Peyer's patch (tissue), 4 donors: ENCODE data around the gene ABCG8.

Source experiments
- POLR2A ChIP-seq, 2 donors: fragments of 450-650 bp; IDR thresholded peaks; one replicate each; pipeline ENCODE4 v1.5.1; 2017; ENCODE audit warnings: antibody characterized with exemption in 2 of 2, mild to moderate bottlenecking in 2 of 2, moderate library complexity in 2 of 2
- TF ChIP-seq, protein P1 (sequence below), 6 experiments: fragments of 450-650 bp in 4 of 6; fragments of 200-600 bp in 2 of 6; sonication (generic) in 1 of 6; IDR thresholded peaks; one replicate each; pipeline ENCODE4 v1.5.1; 2017 to 2019; ENCODE audit warnings: antibody characterized with exemption in 6 of 6, mild to moderate bottlenecking in 3 of 6, moderate library complexity in 1 of 6

GRCh38 chr2:43931293-43931692 is 92.5 kb downstream of the ABCG8 start:
- TF ChIP-seq, protein P1, sequence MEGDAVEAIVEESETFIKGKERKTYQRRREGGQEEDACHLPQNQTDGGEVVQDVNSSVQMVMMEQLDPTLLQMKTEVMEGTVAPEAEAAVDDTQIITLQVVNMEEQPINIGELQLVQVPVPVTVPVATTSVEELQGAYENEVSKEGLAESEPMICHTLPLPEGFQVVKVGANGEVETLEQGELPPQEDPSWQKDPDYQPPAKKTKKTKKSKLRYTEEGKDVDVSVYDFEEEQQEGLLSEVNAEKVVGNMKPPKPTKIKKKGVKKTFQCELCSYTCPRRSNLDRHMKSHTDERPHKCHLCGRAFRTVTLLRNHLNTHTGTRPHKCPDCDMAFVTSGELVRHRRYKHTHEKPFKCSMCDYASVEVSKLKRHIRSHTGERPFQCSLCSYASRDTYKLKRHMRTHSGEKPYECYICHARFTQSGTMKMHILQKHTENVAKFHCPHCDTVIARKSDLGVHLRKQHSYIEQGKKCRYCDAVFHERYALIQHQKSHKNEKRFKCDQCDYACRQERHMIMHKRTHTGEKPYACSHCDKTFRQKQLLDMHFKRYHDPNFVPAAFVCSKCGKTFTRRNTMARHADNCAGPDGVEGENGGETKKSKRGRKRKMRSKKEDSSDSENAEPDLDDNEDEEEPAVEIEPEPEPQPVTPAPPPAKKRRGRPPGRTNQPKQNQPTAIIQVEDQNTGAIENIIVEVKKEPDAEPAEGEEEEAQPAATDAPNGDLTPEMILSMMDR (IDR thresholded peaks at IDR 0.05) = no peak
- no peak for TF ChIP-seq POLR2A (IDR thresholded peaks at IDR 0.05)
